ENCODE results near the gene METTL23. TPM values are rescaled to one million over a fixed set of nuclear protein-coding genes. Genes with fewer than 3 reads are reported as not detected.

Gene METTL23
- total and polyA plus RNA-seq, 2 experiments from 2014 or later, result 41.6 to 55.9 TPM

DNA sequence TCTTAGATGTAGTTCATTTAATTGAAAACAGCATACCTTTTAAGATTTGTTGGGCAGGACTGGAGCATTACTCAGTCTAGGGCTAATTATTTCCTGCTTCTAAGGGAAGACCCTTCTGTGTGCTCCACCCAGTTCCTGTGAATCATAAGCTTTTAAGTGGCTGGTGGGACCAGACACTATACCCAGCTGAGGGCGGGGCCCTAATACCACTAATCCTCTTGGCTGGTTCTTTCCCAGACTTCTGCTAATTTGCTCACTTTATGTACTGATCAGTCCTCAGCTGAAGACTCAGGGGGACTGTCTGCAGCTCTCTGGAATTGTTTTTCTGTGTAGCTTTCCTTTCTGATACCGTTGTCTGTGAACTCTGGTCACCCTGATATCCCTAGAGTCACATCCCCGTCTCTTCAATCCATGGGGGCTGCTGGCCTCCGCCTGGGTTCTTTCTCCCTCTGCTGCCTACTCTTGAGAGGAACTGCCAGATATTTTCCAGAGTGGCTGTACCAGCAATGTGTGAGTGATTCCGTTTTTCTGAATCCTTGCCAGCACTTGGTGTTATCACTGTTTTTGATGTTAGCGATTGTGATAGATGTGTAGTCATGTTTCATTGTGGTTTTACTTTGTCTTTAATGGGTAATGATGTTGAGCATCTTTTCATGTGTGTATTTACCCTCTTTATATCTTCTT is 46.3 kb downstream of the METTL23 start:
- Mint-ChIP-seq H3K36me3 (ENCODE audit: low read depth) (peaks cover 32% of the 10 kb centered on the region; the same call in 2 of the 3 replicates), H3K9me3 (no peaks in the 10 kb centered on the region), H3K27ac (no peak overlapping the region), H3K4me3 (no peak overlapping the region), H3K27me3 (ENCODE audit: insufficient read depth, low read depth, poor library complexity) (peaks cover 10% of the 10 kb centered on the region), H3K4me1 (no peaks in the 10 kb centered on the region; the same call in 2 of the 3 replicates)
- H3K27me3 ChIP-seq (ENCODE audit: insufficient read depth), result no peaks in the 10 kb centered on the region
- no peaks in the 10 kb centered on the region for H3K4me1 ChIP-seq (ENCODE audit: insufficient read depth)
- ATAC-seq, result no peak
- no peak overlapping the region for H3K4me2 ChIP-seq
- H2AFZ ChIP-seq, result no peak overlapping the region
- 0 out of 2 replicates have a peak, but pooled peaks cover 3% of the 10 kb centered on the region for H4K20me1 ChIP-seq (replicated peaks; ENCODE audit: insufficient read depth)
- H3K9me2 ChIP-seq (ENCODE audit: insufficient read depth), result no peaks in the 10 kb centered on the region
- no peak overlapping the region for H3K4me3 ChIP-seq
- H3F3A ChIP-seq (replicated peaks; ENCODE audit: low read depth), result no peaks in the 10 kb centered on the region
- DNase-seq (ENCODE audit: low spot score), result no peak
- no peaks in the 10 kb centered on the region for H3K79me2 ChIP-seq (replicated peaks; ENCODE audit: insufficient read depth)
- no peak overlapping the region for H3K27ac ChIP-seq (ENCODE audit: low read depth)
- H3K36me3 ChIP-seq (ENCODE audit: insufficient read depth), result peaks cover 10% of the 10 kb centered on the region; the same call in 1 of the 2 replicates
- TF ChIP-seq POLR2AphosphoS5 (IDR thresholded peaks at IDR 0.05; ENCODE audit: low read depth) (no peak), JUNB (IDR thresholded peaks at IDR 0.05; ENCODE audit: unreplicated experiment) (no peak), CREB1 (CRISPR knock-in tag; IDR thresholded peaks at IDR 0.05; ENCODE audit: low read depth) (no peak), EZH2phosphoT487 (IDR thresholded peaks at IDR 0.05; ENCODE audit: unreplicated experiment) (no peak), NANOG (IDR thresholded peaks at IDR 0.05; ENCODE audit: borderline replicate concordance) (no peak), ZNF331 (CRISPR knock-in tag; IDR thresholded peaks at IDR 0.05; ENCODE audit: low read depth) (no peak), STAT1 (IDR thresholded peaks at IDR 0.05; ENCODE audit: unreplicated experiment) (no peak), ZNF114 (CRISPR knock-in tag; IDR thresholded peaks at IDR 0.05) (no peak), ETS1 (IDR thresholded peaks at IDR 0.05) (no peak), ZNF462 (CRISPR knock-in tag; IDR thresholded peaks at IDR 0.05) (no peak), EZH2 (IDR thresholded peaks at IDR 0.05; ENCODE audit: low read depth, unreplicated experiment) (no peak)
- TF ChIP-seq, protein P1, sequence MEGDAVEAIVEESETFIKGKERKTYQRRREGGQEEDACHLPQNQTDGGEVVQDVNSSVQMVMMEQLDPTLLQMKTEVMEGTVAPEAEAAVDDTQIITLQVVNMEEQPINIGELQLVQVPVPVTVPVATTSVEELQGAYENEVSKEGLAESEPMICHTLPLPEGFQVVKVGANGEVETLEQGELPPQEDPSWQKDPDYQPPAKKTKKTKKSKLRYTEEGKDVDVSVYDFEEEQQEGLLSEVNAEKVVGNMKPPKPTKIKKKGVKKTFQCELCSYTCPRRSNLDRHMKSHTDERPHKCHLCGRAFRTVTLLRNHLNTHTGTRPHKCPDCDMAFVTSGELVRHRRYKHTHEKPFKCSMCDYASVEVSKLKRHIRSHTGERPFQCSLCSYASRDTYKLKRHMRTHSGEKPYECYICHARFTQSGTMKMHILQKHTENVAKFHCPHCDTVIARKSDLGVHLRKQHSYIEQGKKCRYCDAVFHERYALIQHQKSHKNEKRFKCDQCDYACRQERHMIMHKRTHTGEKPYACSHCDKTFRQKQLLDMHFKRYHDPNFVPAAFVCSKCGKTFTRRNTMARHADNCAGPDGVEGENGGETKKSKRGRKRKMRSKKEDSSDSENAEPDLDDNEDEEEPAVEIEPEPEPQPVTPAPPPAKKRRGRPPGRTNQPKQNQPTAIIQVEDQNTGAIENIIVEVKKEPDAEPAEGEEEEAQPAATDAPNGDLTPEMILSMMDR (conservative IDR thresholded peaks at IDR 0.05; ENCODE audit: low read depth in 2 of 2), result no peak
- TF ChIP-seq, protein P2, sequence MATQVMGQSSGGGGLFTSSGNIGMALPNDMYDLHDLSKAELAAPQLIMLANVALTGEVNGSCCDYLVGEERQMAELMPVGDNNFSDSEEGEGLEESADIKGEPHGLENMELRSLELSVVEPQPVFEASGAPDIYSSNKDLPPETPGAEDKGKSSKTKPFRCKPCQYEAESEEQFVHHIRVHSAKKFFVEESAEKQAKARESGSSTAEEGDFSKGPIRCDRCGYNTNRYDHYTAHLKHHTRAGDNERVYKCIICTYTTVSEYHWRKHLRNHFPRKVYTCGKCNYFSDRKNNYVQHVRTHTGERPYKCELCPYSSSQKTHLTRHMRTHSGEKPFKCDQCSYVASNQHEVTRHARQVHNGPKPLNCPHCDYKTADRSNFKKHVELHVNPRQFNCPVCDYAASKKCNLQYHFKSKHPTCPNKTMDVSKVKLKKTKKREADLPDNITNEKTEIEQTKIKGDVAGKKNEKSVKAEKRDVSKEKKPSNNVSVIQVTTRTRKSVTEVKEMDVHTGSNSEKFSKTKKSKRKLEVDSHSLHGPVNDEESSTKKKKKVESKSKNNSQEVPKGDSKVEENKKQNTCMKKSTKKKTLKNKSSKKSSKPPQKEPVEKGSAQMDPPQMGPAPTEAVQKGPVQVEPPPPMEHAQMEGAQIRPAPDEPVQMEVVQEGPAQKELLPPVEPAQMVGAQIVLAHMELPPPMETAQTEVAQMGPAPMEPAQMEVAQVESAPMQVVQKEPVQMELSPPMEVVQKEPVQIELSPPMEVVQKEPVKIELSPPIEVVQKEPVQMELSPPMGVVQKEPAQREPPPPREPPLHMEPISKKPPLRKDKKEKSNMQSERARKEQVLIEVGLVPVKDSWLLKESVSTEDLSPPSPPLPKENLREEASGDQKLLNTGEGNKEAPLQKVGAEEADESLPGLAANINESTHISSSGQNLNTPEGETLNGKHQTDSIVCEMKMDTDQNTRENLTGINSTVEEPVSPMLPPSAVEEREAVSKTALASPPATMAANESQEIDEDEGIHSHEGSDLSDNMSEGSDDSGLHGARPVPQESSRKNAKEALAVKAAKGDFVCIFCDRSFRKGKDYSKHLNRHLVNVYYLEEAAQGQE (IDR thresholded peaks at IDR 0.05; ENCODE audit: unreplicated experiment), result no peak

Measured in GM23338 (cell line).